Measurements from ENCODE around the gene PDIA4. TPM values are rescaled to one million over a fixed set of nuclear protein-coding genes. Genes with fewer than 3 reads are reported as not detected.
"Not testable (repeated sequence)": the region's sequence is repeated elsewhere in the genome, so short reads cannot be mapped to it uniquely, and the experiment has no call there.

PDIA4 gene
- total RNA-seq, 4 donors from 2014 or later: 57.1 to 100 (median 61.6) TPM

- Histone ChIP-seq H3K9me3 (no peaks in the 10 kb centered on the region), H3K27ac (peak overlapping the region in 1 of 4 donors; percentile 25), H3K4me3 (no peak overlapping the region), H3K27me3 (no peaks in the 10 kb centered on the region), H3K36me3 (peaks cover 0 to 18% (median 0%) of the 10 kb centered on the region in 3 donors), H3K4me1 (no peaks in the 10 kb centered on the region)
- no peak for TF ChIP-seq CTCF (IDR thresholded peaks at IDR 0.05)
- no peak for TF ChIP-seq POLR2A (IDR thresholded peaks at IDR 0.05)
- DNase-seq: no peak
Observed at GRCh38 chr7:149071641-149072437, 43.5 kb upstream of the PDIA4 start.

DNA sequence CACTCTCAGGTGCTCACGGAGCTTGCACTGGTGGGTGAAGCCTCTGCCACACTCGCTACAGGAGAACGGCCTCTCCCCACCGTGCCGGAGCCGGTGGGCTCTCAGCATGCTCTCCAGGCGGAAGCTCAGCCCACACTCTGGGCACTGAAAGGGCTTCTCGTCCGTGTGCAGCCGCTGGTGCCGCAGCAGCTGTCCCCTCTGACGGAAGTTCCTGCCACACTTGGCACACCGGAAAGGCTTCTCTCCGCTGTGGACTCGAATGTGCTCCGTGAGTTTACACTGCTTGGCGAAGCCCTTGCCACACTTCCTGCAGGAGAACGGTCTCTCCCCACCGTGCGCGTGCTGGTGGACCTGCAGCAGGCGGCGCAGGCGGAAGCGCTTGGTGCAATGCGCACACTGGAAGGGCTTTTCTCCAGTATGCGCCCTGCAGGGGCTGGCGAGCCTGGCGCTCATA is 42.9 kb upstream of the PDIA4 start:
- Histone ChIP-seq H3K4me3 (no peak overlapping the region), H3K9me3 (no peaks in the 10 kb centered on the region), H3K27me3 (no peaks in the 10 kb centered on the region), H3K27ac (no peak overlapping the region), H3K4me1 (no peaks in the 10 kb centered on the region), H3K36me3 (peaks cover 0 to 18% (median 0%) of the 10 kb centered on the region in 3 donors)
- no peak for TF ChIP-seq CTCF (IDR thresholded peaks at IDR 0.05)
- no peak for TF ChIP-seq POLR2A (IDR thresholded peaks at IDR 0.05)
- no peak for DNase-seq

DNA sequence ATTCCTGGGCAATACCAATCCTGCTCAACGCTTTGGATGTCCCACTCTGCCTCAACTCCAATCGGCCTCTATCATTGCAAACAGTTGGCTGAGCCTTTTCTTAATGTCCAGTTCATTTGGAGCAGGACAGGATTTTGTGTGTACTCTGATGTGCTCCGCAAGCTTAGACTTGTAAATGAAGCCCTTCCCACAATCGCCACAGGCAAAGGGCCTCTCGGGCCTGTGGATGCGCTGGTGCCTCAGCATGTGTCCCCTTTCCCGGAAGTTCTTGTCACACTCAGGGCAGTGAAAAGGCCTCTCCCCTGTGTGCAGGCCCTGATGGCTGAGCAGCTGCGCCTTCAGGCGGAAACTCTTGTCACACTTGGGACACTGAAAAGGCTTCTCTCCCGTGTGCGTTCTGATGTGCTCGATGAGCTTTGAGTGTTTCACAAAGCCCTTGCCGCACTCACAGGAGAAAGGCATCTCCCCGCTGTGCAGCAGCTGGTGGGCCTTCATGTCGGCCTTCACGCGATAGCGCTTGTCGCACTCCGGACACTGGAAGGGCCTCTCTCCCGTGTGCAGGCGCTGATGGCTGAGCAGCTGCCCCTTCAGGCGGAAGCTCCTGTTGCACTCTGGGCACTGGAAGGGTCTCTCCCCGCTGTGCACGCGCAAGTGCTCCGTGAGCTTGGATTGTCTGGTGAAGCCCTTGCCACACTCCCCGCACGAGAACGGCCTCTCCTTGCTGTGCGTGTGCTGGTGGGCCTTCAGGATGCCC is 42.2 kb upstream of the PDIA4 start:
- Histone ChIP-seq H3K9me3 (no peaks in the 10 kb centered on the region), H3K36me3 (peaks cover 0 to 18% (median 0%) of the 10 kb centered on the region in 3 donors), H3K27me3 (no peaks in the 10 kb centered on the region), H3K4me1 (no peaks in the 10 kb centered on the region), H3K27ac (no peak overlapping the region), H3K4me3 (no peak overlapping the region)
- DNase-seq: no peak
- TF ChIP-seq CTCF (IDR thresholded peaks at IDR 0.05): no peak
- TF ChIP-seq POLR2A (IDR thresholded peaks at IDR 0.05): no peak

DNA sequence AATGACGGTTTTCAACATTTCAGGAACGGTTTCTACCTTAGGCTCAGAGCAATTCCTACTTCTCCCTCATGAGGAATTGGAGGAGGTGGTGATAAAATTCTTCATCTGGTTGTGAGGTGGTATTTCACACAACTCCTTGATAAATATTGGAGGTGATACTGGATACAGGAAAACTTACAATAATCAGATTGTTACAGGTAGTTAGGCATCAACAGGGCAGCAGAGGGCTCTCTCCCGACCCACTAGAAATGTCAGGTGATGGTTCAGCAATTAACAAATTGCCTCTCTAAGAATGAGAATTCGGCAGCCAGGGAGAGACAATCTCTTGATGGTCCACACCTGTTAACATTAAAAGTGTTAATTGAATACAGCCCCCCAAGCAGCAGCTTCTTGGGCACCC is 39.6 kb upstream of the PDIA4 start:
- Histone ChIP-seq H3K4me1 (no peaks in the 10 kb centered on the region), H3K27ac (no peak overlapping the region), H3K4me3 (no peak overlapping the region), H3K27me3 (no peaks in the 10 kb centered on the region), H3K9me3 (no peaks in the 10 kb centered on the region), H3K36me3 (peaks cover 0 to 18% (median 0%) of the 10 kb centered on the region in 3 donors)
- TF ChIP-seq CTCF (IDR thresholded peaks at IDR 0.05): no peak
- TF ChIP-seq POLR2A (IDR thresholded peaks at IDR 0.05): no peak
- DNase-seq: no peak

- no peak overlapping the region for H3K4me3 ChIP-seq
- no peaks in the 10 kb centered on the region for H3K36me3 ChIP-seq
- no peak overlapping the region for H3K27ac ChIP-seq
- H3K4me1 ChIP-seq: no peaks in the 10 kb centered on the region
- DNase-seq: no peak
- no peak for TF ChIP-seq CTCF (IDR thresholded peaks at IDR 0.05)
- no peak for TF ChIP-seq POLR2A (IDR thresholded peaks at IDR 0.05)
- H3K27me3 ChIP-seq: no peaks in the 10 kb centered on the region
- no peaks in the 10 kb centered on the region for H3K9me3 ChIP-seq
Observed at GRCh38 chr7:149063476-149063875, 35.2 kb upstream of the PDIA4 start.

GRCh38 chr7:149062217-149062899 is 34.1 kb upstream of the PDIA4 start:
- not testable (repeated sequence) for H3K27ac ChIP-seq, H3K9me3 ChIP-seq, H3K36me3 ChIP-seq, H3K27me3 ChIP-seq, DNase-seq, H3K4me3 ChIP-seq, H3K4me1 ChIP-seq
